Activated CD4-positive, alpha-beta T cell treated with anti-CD3 and anti-CD28 coated beads for 36 hours (primary cell): Measurements from ENCODE around the gene FAM193A. TPM values are rescaled to one million over a fixed set of nuclear protein-coding genes. Genes with fewer than 3 reads are reported as not detected.
"Not testable (repeated sequence)": the region's sequence is repeated elsewhere in the genome, so short reads cannot be mapped to it uniquely, and the experiment has no call there.

Experiments used
- ATAC-seq: fragments of 200-7000 bp; cut with Tn5 transposase; one replicate; pipeline ENCODE4 v1.10.0; 2021; ENCODE audit warnings: mild to moderate bottlenecking, moderate library complexity
- CTCF ChIA-PET: fragments of 350-600 bp; sonication (Branson Sonifier 250); formaldehyde crosslinking; loops from one replicate; lab custom pipeline; 2021; ENCODE audit warnings: antibody characterized with exemption; lab: Charles Lee
- POLR2A ChIA-PET: fragments of 350-600 bp; sonication (Branson Sonifier 250); formaldehyde crosslinking; loops from one replicate; lab custom pipeline; 2021; ENCODE audit warnings: antibody characterized with exemption, inconsistent platforms; lab: Charles Lee
- DNase-seq: peaks from one replicate; pipeline ENCODE4 v3.0.0-alpha.2; 2020
- H3K27ac Mint-ChIP-seq: one replicate; pipeline ENCODE4 v1.8.0; 2021; ENCODE audit warnings: mixed read lengths
- H3K27me3 Mint-ChIP-seq: one replicate; pipeline ENCODE4 v1.8.0; 2021; ENCODE audit warnings: mixed read lengths
- H3K36me3 Mint-ChIP-seq: one replicate; pipeline ENCODE4 v1.8.0; 2021; ENCODE audit warnings: low read depth, mixed read lengths
- H3K4me1 Mint-ChIP-seq: one replicate; pipeline ENCODE4 v1.8.0; 2021; ENCODE audit warnings: mixed read lengths
- H3K4me3 Mint-ChIP-seq: one replicate; pipeline ENCODE4 v1.8.0; 2021; ENCODE audit warnings: mild to moderate bottlenecking, moderate library complexity, mixed read lengths
- H3K9me3 Mint-ChIP-seq: one replicate; pipeline ENCODE4 v1.8.0; 2021; ENCODE audit warnings: low read depth, mixed read lengths
- intact Hi-C, 2 experiments: fragments of 100-400 bp; cut with DNase I in 1 of 2; cut with micrococcal nuclease in 1 of 2; formaldehyde crosslinking; loops; one replicate each; pipeline versions ENCODE4 v1.14.2 to v1.15.1; 2022 to 2024; cut with DNase I, micrococcal nuclease
- total RNA-seq, 2 experiments: library from RNA; stranded (reverse); gene quantifications; one replicate each; pipeline ENCODE4 v1.2.3, GENCODE V29; 2021

Gene FAM193A
- total RNA-seq, 2 experiments from 2014 or later = 22.1 to 30.1 TPM

GRCh38 chr4:2500547-2500946, 35.9 kb upstream of the FAM193A start:
- intact Hi-C loops = no loop called here
- ChIA-PET POLR2A (interaction anchor here (0.8 kb wide), 1 partner anchor 26 kb away, joined by 3 read pairs; no protein-coding TSS in a partner anchor), CTCF (interaction anchor here (0.5 kb wide), 1 partner anchor 583 kb away, joined by 3 read pairs; no protein-coding TSS in a partner anchor)
- DNase-seq (peak; percentile 22), ATAC-seq (peak; percentile 63)
- H3K36me3 Mint-ChIP-seq = peaks cover 54% of the 10 kb centered on the region
- H3K4me3 Mint-ChIP-seq = no peak overlapping the region
- no peaks in the 10 kb centered on the region for H3K27me3 Mint-ChIP-seq
- peaks cover 7% of the 10 kb centered on the region for H3K4me1 Mint-ChIP-seq
- H3K27ac Mint-ChIP-seq = no peak overlapping the region
- H3K9me3 Mint-ChIP-seq = no peaks in the 10 kb centered on the region

GRCh38 chr4:2501034-2501594, 35.3 kb upstream of the FAM193A start:
- DNase-seq (no peak), ATAC-seq (no peak)
- ChIA-PET POLR2A (no interaction called here), CTCF (interaction anchor here (0.5 kb wide), 1 partner anchor 583 kb away, joined by 3 read pairs; no protein-coding TSS in a partner anchor)
- intact Hi-C loops = no loop called here
- Mint-ChIP-seq H3K4me3 (no peak overlapping the region), H3K36me3 (peaks cover 59% of the 10 kb centered on the region), H3K27me3 (no peaks in the 10 kb centered on the region), H3K27ac (no peak overlapping the region), H3K4me1 (peaks cover 7% of the 10 kb centered on the region), H3K9me3 (no peaks in the 10 kb centered on the region)

DNA sequence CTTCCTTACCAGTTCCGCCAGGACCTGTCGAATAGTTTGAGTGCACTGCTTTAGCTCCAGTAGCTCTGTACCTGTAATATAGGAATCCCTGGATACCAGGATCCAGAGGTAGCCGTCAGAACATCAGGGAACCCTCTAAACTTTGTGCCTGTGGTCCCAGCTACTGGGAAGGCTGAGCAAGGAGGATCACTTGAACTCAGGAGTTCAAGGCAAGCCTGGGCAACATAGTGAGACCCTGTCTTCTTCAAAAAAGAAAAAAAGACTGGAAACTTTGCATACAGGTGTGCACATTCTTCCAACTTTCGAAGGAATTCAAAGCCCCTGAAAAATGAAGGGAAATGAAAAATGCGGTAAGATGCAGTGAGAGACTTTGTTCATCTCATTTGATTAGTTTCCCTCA, 32.6 kb upstream of the FAM193A start:
- intact Hi-C loops = no loop called here
- ChIA-PET CTCF (no interaction called here), POLR2A (interaction anchor here (0.6 kb wide), 1 partner anchor 27 kb away, joined by 4 read pairs; no protein-coding TSS in a partner anchor)
- Mint-ChIP-seq H3K4me1 (peaks cover 7% of the 10 kb centered on the region), H3K36me3 (peaks cover 65% of the 10 kb centered on the region), H3K27me3 (no peaks in the 10 kb centered on the region), H3K27ac (no peak overlapping the region), H3K4me3 (no peak overlapping the region), H3K9me3 (no peaks in the 10 kb centered on the region)
- ATAC-seq (no peak), DNase-seq (no peak)

DNA sequence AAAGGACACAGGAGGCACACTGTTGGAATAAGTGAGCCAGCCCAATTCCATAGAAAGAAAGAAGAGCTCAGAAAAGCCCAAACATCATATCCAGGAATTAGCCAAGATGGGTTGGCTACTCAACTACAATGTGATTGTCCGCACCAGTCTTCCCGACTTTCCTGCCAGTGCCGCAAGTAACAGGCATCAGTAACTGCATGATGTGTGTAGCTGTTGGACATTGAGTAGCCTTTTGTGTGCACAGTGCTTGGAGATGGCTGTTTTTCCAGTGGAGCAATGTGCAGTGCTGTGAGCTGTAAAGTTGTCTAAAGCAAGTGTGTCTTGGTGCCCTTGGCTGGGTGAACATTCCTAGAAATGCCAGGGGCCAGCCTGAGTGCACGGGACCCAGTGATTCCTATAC, 29.2 kb upstream of the FAM193A start:
- no peaks in the 10 kb centered on the region for H3K4me1 Mint-ChIP-seq
- no peaks in the 10 kb centered on the region for H3K9me3 Mint-ChIP-seq
- H3K4me3 Mint-ChIP-seq = no peak overlapping the region
- no peaks in the 10 kb centered on the region for H3K27me3 Mint-ChIP-seq
- no peak overlapping the region for H3K27ac Mint-ChIP-seq
- no peak for DNase-seq
- ATAC-seq = no peak
- POLR2A ChIA-PET = no interaction called here
- intact Hi-C loops = no loop called here
- CTCF ChIA-PET = no interaction called here
- peaks cover 49% of the 10 kb centered on the region for H3K36me3 Mint-ChIP-seq

DNA sequence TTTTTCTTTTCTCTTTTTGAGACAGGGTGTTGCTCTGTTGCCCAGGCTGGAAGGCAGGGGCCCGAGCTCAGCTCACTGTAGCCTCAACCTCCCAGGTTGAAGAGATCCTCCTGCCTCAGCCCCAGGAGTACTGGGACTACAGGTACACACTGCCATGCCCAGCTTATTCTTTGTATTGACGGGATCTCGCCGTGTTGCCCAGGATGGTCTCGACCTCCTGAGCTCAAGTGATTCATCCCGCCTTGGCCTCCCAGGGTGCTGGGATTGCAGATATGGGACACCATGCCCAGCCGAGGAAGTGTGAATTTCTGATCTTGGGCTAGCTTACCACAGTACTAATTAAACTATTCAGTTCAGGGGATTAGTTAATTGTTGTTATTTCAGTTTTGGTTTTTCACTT, 28.6 kb upstream of the FAM193A start:
- Mint-ChIP-seq H3K36me3 (peaks cover 50% of the 10 kb centered on the region), H3K27me3 (no peaks in the 10 kb centered on the region), H3K4me1 (no peaks in the 10 kb centered on the region), H3K9me3 (no peaks in the 10 kb centered on the region), H3K4me3 (no peak overlapping the region), H3K27ac (no peak overlapping the region)
- DNase-seq (no peak), ATAC-seq (no peak)
- intact Hi-C loops = no loop called here
- ChIA-PET POLR2A (no interaction called here), CTCF (interaction anchor here (0.6 to 0.8 kb wide), 2 partner anchors 20 to 340 kb away, joined by 3 read pairs; no protein-coding TSS in a partner anchor)

DNA sequence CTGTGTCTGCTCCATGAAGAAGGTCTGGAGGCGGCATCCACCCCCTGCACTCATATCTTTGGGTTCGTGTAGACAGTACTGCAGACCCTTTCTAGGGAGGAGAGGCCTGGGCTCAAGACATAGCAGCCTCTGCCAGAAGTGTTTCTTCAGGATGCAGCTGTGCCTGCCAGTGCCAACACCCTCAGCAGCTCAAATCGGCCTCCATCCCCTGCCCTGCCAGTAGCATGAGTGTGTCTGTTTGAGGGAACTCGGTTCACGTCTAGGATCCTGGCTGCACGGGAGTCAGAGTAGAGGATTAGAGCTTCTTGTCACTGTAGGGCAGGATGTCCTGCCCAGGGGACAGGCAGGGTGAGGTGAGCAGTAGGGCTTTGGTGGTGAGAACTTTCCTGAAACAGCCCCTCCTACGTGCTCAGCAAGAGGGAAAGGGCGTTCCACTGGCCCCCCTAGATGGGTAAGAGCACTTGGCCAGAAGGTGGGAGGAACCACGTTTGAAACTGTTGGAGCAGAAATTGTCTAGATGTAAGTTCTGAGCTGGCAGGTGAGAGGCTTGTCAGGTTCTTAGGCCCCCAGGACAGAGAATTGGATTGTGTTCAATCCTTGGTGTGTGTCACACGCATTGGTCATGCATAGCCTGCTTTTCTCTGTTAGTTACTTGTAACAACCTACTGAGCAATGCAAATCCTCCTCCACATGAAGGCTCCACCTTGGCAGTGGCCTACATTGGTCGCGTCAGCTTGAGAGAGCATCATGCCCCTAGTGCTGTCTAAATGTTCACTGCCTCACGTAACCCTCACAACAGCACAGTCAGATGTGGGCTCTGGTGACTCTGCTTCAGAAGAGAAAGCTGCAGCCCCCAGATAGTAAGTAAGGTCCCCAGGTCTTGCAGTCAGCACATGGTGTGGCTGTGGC, 25.8 kb upstream of the FAM193A start:
- ATAC-seq = no peak
- no peaks in the 10 kb centered on the region for H3K9me3 Mint-ChIP-seq
- DNase-seq = no peak
- ChIA-PET CTCF (interaction anchor here (0.8 kb wide), 1 partner anchor 179 kb away, joined by 3 read pairs; no protein-coding TSS in a partner anchor), POLR2A (no interaction called here)
- no peak overlapping the region for H3K27ac Mint-ChIP-seq
- H3K4me1 Mint-ChIP-seq = no peaks in the 10 kb centered on the region
- peaks cover 57% of the 10 kb centered on the region for H3K36me3 Mint-ChIP-seq
- no peak overlapping the region for H3K4me3 Mint-ChIP-seq
- intact Hi-C loops = no loop called here
- no peaks in the 10 kb centered on the region for H3K27me3 Mint-ChIP-seq

GRCh38 chr4:2511645-2512131, 24.8 kb upstream of the FAM193A start:
- H3K4me3 Mint-ChIP-seq = no peak overlapping the region
- H3K36me3 Mint-ChIP-seq = peaks cover 56% of the 10 kb centered on the region
- POLR2A ChIA-PET = no interaction called here
- H3K27me3 Mint-ChIP-seq = no peaks in the 10 kb centered on the region
- no peaks in the 10 kb centered on the region for H3K9me3 Mint-ChIP-seq
- H3K27ac Mint-ChIP-seq = no peak overlapping the region
- ATAC-seq (no peak), DNase-seq (no peak)
- no peaks in the 10 kb centered on the region for H3K4me1 Mint-ChIP-seq
- intact Hi-C loops = no loop called here
- CTCF ChIA-PET = no interaction called here

DNA sequence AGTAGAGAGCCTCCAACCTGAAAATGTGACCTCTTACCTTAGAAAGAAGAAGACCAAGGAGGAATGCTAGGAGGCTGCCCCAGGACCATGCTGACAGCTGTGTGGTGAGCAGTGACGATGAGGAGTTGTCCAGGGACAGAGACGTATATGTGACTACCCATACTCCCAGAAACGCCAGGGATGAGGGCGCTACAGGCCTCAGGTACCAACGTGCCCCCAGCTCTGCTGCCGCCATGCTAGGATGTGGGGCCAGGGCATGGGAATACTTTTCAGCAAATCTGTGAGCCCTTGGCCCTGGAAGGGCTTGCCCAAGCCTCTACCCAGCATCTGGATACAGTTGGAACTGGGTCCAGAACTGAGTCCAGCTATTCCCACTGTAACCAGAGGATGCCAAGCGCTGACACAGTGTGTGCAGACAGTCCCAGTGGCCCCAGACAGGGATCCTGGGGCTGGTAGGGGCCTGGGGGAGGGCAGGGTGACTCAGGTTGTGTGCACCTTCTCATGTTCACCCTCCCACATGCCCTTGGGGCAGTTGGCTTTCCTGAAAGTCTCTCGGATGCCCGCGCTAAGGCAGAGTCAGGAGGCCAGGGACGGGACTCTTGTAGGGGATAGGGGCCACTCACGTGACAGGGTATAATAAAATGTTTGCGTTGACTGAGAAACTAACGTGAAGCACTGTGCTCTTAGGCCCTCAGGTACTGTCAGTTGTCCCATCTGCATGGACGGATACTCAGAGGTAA, 23.9 kb upstream of the FAM193A start:
- peaks cover 51% of the 10 kb centered on the region for H3K36me3 Mint-ChIP-seq
- H3K9me3 Mint-ChIP-seq = no peaks in the 10 kb centered on the region
- ChIA-PET POLR2A (no interaction called here), CTCF (no interaction called here)
- no peaks in the 10 kb centered on the region for H3K4me1 Mint-ChIP-seq
- H3K4me3 Mint-ChIP-seq = no peak overlapping the region
- no peak overlapping the region for H3K27ac Mint-ChIP-seq
- ATAC-seq (no peak), DNase-seq (no peak)
- H3K27me3 Mint-ChIP-seq = no peaks in the 10 kb centered on the region
- intact Hi-C loops = no loop called here

- H3K4me1 Mint-ChIP-seq, DNase-seq, H3K4me3 Mint-ChIP-seq, H3K9me3 Mint-ChIP-seq, H3K27me3 Mint-ChIP-seq, CTCF ChIA-PET, ATAC-seq, H3K27ac Mint-ChIP-seq, intact Hi-C loops, POLR2A ChIA-PET: not testable (repeated sequence)
- peaks cover 48% of the 10 kb centered on the region for H3K36me3 Mint-ChIP-seq
These were observed 22.3 kb upstream of the FAM193A start for GRCh38 chr4:2514193-2514592.

DNA sequence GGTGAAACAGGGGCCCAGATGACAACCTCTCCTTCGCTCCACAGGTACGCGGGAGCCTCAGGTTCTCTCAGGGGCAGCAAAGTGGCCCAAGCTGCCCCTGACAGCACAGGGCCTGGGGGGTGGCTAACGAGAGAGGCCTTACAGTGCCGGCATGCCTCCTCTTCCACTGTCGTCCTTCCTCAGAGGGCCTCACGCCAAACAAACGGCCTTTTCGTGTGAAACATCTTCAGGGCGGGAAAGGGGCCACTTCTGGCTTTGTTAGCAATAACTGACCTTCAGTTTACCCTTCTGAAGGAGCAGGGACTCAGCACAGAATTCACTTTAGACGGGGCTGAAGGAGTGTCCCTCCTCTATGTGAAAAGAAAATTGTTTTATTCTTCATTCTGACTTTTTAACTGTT, 21.5 kb upstream of the FAM193A start:
- peaks cover 45% of the 10 kb centered on the region for H3K36me3 Mint-ChIP-seq
- DNase-seq, POLR2A ChIA-PET, H3K27me3 Mint-ChIP-seq, ATAC-seq, intact Hi-C loops, CTCF ChIA-PET, H3K4me1 Mint-ChIP-seq, H3K9me3 Mint-ChIP-seq, H3K4me3 Mint-ChIP-seq, H3K27ac Mint-ChIP-seq: not testable (repeated sequence)

DNA sequence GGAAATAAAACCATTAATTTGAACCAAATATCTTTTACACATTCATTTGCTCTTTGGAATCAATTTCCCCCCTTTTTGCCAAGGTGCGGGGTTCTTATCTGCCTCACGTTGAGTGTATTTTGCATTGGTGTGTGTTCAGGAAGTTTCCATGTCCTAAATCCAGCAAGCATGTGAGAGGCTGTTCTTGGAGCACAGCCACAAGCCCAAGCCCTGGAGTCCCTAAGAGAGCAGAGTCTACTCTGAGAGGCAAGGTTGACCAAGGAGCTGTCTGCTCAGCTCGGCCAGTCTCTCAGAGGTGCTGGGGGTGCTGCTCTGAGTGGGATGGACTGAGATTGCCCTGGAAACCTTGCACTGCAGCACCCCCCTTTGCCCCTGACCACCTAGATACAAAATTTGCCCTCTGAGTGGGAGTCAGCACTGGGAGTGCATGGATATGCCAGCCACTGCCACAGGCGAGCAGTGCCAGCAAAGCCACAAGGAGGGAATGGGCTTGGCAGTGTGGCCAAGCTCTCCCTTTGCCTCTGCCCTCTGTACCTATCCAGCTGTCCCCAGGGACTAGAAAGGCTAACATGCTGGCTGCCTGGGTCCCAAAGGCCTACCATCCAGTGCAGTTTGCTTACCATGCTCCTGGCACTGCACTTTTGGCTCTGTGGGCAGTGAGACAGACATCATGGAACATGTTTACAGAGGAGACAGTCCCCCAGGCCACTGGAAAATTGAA, 20.5 kb upstream of the FAM193A start:
- no peaks in the 10 kb centered on the region for H3K27me3 Mint-ChIP-seq
- intact Hi-C loops = no loop called here
- peak; percentile 21 for ATAC-seq
- H3K9me3 Mint-ChIP-seq = no peaks in the 10 kb centered on the region
- H3K27ac Mint-ChIP-seq = peak overlapping the region; percentile 10
- ChIA-PET CTCF (no interaction called here), POLR2A (interaction anchor here (0.6 kb wide), 1 partner anchor 18 kb away, joined by 6 read pairs; no protein-coding TSS in a partner anchor)
- H3K4me1 Mint-ChIP-seq = no peaks in the 10 kb centered on the region
- no peak for DNase-seq
- H3K4me3 Mint-ChIP-seq = no peak overlapping the region
- H3K36me3 Mint-ChIP-seq = peaks cover 39% of the 10 kb centered on the region
